Middle frontal gyrus (tissue), 1 donor: ENCODE measurements around the gene CEP162.
"Not testable (repeated sequence)": the region's sequence is repeated elsewhere in the genome, so short reads cannot be mapped to it uniquely, and the experiment has no call there.

Experiments used
- DNase-seq: peaks from one replicate; pipeline ENCODE4 v3.0.0-alpha.2; 2015; ENCODE audit warnings: low spot score; ENCODE audit errors: extremely low spot score

Gene CEP162, protein sequence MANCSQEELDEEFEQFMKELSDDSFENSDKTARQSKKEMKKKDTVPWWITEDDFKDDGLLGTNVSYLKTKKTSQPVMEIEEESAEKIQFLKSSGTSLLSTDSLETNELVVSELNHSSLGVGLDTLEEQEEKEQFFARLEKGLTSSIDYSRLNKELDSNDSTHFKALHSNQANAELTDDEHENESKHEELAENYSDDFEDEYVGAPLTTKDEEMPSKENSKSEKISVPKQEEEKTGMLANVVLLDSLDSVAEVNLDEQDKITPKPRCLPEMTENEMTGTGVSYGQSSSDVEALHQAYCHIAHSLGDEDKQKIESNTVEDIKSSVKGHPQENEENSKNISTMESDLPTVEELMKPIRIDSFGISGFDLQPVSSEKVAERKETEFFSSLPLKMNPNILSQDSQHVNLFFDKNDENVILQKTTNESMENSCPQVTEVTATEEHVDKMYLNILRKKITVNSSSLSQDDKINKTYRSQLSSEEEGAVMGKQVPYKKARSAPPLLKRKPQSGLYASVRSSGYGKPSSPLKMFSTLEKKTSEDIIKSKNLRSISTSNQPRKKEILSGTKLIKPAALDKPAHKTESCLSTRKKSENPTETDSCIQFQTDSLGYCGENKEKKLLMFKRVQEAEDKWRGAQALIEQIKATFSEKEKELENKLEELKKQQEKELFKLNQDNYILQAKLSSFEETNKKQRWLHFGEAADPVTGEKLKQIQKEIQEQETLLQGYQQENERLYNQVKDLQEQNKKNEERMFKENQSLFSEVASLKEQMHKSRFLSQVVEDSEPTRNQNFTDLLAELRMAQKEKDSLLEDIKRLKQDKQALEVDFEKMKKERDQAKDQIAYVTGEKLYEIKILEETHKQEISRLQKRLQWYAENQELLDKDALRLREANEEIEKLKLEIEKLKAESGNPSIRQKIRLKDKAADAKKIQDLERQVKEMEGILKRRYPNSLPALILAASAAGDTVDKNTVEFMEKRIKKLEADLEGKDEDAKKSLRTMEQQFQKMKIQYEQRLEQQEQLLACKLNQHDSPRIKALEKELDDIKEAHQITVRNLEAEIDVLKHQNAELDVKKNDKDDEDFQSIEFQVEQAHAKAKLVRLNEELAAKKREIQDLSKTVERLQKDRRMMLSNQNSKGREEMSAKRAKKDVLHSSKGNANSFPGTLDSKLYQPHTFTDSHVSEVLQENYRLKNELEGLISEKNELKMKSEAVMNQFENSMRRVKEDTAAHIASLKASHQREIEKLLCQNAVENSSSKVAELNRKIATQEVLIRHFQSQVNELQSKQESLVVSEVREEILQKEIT (N-terminal part only)

DNA sequence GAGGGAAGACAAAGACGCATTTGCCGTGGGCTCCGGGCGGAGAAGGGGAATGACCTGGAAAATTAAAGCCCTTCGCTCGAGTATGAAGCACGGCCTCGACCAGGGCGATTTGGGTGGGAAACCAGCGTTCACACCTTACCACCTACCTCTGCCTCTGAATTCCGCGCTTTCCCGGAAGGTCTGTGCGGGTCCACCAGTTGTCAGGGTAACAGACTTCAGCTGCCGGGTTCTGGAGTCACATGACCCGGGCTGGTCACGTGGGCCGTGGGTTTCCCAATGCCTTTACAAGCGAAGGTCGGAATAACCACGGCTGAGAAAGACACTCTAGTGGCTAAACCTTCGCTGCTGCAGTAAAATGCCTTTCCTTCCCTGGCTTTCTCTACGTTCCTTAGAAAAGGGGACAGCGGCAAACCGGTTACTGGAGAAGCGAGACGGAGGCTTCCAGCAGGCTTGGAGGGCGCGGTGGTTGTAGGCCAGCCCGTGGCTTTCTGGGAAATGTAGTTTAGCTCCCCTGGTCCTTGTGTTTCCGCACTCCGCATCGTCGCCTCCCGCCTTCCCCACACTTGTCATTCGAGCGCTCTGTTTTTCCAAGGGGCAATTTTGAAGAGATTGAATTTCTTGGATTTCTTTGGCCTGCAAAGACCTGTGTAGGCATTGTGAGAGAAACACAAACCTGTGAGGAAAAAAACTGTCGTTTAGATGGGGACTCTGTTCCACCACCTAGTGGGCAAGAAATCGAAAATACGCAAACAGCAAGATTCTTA lies at the start of gene CEP162:
CEP162 (minus strand) TSS at position 210 of the 764 bp plus-strand sequence. CDS start 1,250 bp downstream, outside the sequence.
- peak; percentile 79 for DNase-seq

DNA sequence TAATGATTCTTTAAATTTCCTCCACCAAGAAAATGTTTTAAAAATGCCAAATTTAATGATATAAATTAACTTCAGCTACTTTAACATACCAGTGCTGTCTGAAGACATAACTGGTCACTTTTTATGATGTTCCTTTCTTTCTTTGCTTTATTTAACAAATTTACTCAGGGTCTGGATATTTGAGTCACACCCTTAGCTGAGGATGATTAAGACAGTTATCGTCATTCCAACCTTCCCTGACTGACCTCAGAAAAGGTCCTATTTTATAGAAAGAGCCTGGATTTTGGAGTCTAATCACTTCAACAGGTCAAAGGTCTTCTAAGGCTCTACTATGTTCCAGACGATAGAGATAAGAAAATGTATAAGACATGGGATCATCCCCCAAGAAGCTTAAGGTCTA lies 47.4 kb upstream of the CEP162 start:
- no peak for DNase-seq

DNA sequence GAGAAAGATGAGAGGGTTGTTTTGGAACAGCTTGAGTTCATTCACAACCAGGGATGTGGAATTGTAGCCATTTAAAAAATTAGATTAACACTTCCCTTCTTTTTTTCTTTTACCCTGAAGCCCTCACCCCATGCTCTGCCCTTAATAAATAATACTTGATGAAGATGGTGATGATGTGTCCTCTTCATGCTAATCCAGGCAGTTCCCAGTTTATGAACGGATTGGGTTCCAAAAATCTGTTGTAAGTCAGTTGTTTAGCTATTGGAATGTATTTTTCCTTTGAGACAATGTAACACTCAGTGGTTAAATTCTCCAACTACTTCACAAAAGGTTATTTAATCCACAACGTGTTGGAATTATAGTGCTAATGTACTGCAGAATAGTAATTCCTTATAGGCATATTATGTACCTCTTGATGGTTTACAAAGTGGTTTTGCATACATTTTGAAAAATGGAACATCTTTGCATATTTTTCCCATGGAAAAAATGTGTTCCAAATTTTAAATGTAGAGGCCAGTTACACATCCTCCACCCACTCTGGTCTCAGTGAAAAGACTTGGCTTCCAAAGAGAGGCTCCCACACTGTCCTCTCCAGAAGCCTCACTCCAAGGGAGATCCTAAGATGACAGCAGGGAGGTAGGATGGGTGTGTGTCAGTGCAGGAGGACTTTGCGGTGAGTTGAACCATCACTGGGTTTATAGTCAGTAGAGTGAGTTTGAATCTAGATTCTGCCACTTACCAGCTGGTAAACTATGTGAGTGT lies 45.8 kb upstream of the CEP162 start:
- peak; percentile 27 for DNase-seq

DNA sequence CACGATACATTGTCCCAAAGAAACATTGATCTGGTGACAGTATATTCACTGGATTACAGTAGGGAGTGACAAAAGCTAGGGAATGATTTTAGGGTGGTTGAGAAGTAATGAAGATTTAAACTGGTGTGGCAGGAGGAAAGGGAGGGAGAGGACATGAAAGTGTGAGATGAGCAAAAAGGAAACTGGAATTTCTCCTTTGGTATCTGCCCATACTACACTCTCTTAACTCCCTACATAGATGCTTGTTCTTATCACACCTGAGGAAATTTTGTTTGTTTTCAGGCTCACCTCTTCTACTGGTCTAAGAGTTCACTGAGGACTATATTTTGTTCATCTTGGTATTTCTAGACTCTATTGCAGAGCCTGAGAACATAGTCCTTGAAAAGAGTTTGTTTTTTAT lies 44.9 kb upstream of the CEP162 start:
- DNase-seq: no peak

DNA sequence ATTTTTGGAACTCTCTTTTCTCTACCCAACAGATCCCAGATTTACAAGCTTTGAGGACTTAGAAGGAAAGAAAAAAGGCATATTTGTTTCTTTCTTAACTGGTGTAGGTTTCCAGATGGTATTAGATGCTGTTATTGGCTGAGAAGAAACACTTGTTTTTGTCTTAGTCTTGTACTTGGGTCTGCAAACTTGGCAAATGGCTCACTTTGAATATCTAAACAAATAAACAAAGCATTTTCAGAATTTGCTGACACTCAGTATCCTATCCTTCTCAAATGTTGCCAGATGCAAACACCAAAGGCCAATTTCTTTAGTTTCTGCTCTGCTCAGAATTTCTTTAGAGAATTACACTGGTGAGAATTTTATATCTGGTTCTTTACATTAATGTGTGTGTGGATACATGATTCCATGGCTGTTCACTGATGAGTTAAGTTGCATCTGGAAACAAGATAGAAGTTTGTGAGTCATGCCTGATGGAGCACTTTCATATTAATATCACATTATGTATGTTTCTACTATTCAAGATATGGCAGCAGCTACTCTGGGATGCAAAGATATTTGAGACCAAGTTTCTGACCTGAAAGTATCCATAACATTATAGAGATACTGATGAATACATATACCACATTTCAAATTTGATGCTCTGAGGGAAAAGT lies 43.7 kb upstream of the CEP162 start:
- DNase-seq: no peak

DNA sequence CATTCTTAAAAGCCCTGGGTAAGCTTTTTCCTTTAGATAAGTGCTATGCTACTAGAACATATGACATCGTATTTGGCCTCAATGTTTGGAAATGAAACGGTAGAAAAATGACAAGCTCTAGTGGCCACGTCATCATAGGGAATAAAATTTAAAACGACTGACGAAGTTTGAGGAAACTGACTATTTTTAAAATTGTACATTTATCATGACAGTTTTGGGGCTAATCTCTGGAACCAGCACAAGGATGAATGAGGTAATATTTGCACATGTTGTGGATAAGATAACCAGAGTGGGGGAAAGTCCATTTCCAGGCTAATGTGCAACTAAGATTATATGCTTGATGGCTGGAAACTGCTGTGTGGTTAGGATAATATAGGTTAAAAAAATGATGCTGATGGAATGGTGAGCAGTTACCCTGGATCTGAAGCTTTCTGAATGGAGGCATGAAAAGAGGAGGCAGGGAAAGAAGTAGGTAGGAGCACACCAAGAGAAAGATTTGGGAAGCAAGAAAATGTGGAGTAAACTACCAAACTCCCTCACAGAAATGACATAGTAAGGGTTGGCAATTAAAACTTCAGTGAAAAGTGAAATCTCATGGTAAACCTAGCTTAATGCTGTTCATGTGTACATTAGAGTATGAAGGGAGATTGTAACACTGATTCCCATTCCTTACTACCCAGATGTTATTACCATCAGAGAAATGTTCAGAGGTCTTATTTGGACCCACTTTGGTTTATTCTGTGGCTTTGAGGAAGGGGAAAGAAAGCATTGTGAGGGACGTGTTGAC lies 42.7 kb upstream of the CEP162 start:
- no peak for DNase-seq

DNA sequence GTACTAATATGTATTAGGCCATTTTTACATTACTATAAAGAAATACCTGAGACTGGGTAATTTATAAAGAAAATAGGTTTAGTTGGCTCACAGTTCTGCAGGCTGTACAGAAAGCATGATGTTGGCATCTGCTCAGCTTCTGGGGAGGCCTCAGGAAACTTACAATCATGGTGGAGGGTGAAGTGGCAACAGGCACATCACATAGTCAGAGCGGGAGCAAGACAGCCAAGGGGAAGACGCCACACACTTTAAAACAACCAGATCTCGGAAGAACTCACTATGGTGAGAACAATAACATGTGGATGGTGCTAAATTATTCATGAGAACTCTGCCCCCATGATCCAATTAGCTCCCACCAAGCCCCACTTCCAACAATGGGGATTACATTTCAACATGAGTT lies 41.3 kb upstream of the CEP162 start:
- no peak for DNase-seq

DNA sequence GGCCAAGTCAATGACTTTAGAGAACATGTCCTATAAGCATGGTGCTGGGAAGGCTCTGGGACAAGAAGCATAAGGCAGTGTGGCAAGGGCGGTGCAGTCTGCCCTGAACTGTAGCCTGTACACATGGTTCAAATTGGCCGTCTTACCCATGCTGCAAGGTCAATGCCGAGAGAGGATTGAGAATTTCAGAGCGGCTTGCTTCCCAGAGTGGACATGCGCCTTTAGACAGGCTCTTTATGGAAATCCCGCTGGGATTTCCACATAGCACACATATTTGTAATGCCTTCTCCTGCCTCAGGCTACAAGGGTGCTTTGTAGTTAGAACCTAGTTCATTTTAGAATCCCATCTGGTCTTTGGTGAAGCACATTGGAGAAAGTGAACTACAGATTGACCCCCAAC lies 36.1 kb upstream of the CEP162 start:
- DNase-seq: no peak

DNA sequence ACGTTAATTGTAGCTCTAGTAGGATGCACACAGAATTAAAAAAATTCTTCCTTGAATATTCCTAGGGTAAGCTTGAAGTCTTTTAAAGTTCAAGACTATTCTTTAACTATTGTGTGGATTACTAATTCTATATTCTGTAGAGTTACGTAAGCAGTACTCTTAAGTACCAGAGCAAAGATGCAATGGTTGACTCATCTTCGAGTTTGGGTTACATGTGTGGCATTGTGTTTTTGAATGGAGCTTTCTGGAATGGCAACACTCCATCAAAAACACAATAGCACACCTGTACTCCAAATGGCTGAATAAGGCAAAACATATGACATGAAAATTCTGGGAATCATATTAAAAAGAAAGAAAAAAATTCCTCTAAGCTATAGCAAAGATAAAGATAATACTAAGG lies 33.5 kb upstream of the CEP162 start:
- DNase-seq: no peak

DNA sequence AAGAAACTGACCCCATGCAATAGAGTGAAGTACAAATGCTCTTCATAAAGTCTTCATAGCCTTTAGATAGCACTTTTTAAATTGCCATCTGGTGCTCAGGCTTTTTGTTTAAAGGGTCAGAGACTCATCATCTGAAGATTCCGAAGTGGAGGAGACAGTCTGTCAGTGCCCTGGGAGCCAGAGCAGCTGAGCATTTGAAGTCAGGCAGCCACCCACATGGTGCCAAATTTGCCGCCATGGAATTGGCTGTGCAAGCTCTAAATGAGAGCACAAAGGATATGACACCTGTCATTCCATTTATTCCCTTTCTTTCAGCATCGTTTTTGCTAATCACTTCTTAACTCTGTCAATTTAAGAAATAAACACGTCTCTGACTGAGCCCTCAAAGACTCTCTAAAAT lies 32.8 kb upstream of the CEP162 start:
- DNase-seq: no peak

DNA sequence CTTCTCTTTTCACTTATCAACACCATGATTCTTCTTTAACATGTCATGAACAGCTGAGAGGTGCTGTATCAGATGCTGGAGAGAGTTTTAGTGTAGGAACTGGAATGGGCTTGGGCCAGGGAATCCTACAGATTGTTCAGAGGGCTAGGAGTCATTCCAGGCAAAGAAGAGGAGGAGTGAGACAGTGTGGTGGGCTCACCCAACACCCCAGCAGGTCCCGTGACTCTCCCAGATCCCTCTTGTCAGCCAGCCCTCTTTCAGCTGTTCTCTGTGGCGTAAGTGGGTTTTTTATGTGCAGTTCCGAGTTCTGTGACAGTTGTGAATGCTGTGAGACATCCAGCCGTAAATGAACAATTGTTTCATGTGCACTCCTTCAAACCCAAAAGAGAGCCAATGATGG lies 31.4 kb upstream of the CEP162 start:
- DNase-seq: no peak

DNA sequence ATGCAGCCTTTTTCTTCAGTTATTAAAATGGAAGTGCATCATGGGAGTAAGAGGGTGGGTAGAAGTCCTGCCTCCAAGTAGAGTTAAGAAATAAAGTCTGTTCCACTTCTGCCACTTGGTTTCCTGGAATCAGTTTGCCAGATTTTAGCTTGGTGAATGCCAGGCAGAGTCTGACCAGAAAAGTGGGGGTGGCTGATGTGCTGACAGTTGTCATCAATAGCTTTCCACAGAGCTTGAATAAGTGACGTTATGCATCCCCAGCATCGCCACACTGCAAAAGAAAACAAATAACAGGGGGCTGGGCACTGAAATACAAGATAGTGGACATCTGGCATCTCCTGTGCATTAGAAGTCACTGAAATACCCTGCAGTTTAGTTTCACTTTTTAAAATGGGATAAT lies 30.8 kb upstream of the CEP162 start:
- DNase-seq: no peak

DNA sequence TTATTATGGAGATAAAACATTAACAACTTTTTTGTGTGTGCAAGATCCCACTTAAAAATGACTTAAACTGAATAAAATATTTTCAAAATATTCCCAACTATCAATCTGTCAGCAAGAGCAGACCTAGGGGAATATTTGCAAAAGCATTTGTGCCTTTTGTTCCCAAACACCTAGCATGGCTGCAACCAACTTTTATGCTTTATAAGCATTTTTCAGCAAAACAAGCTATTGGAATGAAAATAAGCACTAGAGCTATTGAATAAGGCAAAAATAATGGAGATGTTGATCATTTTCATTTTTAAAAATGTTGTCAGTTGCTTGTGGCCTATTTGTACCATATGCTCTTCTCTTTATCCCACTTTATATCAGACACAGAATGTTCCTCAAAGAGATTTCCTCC lies 28.2 kb upstream of the CEP162 start:
- DNase-seq: no peak

DNA sequence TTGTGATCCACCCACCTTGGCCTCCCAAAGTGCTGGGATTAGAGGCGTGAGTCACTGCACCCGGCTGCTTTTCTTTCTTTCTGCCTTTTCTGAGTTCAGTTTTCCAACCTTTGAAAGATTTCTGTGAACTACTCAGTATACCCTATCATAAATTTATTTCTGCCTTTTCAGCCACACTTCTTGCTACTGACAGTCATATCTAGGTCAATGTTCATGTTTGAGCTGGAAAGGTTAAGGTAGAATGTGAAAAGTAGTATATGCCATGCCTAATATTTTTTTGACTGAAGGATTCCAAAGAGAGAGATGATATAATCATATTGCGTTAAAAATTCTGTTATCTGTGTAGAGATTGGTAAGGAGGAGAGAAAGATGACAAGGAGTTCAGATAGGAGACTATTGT lies 25.9 kb upstream of the CEP162 start:
- DNase-seq: no peak

DNA sequence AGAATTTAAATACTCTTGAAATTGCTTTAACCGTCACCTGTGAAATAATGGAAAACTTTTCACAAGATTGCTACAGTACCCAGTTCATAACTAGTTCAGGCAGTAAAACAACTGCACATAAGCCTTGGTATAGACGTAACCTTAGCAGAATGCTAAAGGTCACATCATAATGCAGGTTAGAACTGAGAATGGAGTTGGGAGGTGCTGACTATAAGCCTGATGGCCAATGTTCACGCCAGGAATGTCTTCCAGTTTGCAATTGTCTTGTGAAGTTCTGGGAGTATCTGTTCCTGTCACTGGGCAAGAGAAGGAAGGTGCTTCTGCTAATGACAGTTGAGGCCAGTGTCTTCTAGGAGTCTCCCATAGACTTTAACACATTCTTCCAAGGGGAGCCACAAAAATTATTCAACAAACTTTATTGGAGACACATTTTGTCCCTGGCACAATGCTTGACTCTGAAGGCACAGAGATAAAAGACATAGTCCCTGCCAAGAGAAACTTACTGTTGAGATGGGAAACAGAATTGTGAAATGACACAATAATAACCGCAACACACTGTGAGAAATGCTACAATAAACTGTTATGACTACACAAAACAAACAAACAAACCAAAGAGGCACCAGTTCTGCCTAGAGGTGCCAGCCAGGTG lies 24.6 kb upstream of the CEP162 start:
- no peak for DNase-seq

DNA sequence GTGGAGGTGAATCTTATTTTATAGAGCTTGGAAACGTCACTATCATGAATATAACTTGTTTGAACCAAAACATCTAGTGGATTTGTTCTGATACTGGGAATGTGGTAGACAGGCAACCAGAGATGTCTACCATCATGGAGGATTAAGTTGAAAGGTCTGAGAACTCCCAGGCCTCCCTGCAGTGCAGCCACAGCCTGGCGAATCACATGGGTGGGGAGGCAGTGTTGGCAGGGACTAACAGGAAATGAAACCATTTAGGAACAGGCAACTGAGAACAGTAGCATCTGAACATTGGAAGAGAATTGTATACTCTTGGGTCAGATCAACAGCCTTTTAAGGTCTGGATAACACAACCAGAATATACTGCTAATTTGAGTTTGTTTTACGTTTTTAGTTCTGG lies 22.3 kb upstream of the CEP162 start:
- no peak for DNase-seq

DNA sequence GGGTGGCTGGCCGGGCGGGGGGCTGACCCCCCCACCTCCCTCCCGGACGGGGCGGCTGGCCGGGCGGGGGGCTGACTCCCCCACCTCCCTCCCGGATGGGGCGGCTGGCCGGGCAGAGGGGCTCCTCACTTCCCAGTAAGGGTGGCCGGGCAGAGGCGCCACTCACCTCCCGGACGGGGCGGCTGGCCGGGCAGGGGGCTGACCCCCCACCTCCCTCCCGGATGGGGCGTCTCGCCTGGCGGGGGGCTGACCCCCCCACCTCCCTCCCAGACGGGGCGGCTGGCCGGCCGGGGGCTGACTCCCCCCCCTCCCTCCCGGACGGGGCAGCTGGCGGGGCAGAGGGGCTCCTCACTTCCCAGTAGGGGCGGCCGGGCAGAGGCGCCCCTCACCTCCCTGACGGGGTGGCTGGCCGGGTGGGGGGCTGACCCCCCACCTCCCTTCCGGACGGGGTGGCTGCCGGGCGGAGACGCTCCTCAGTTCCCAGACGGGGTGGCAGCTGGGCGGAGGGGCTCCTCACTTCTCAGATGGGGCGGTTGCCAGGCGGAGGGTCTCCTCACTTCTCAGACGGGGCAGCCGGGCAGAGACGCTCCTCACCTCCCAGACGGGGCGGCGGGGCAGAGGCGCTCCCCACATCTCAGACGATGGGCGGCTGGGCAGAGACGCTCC lies 17.1 kb upstream of the CEP162 start:
- not testable (repeated sequence) for DNase-seq

DNA sequence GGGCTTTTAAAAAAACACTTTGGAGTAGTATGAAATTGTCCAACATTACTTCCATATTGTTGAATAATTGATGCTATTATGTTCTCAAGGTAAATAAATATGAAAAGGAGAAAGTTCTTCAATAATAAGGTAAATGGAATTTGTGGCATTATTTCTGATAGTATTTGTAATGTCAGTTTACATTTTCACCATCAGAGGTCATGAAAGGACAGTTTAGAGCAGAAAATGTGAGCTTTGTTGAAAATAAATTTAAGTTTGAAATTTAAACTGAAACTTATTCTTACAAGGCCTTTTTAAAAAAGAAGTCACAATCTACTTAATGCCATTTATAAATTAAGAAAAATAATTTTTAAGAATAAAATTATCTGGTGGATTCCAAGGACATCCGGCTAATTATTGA lies 15.8 kb upstream of the CEP162 start:
- no peak for DNase-seq
